OCI-LY7 (cell line): ENCODE results near the gene POLA1.

Experiments
- CTCF ChIP-seq: fragments of 200-600 bp; sonication (generic); conservative IDR thresholded peaks from 2 replicates; pipeline ENCODE4 v1.5.1; 2014; ENCODE audit warnings: mild to moderate bottlenecking, antibody characterized with exemption, low read length, moderate library complexity, mixed read lengths
- EZH2phosphoT487 ChIP-seq: fragments of 200-600 bp; sonication (generic); IDR thresholded peaks from 2 replicates; pipeline ENCODE4 v1.6.1; 2018; ENCODE audit warnings: low read depth, borderline replicate concordance, mild to moderate bottlenecking, mixed run types, antibody characterized with exemption, low read length, moderate library complexity, mixed read lengths

GRCh38 chrX:24988314-24988713 lies 294.6 kb downstream of the POLA1 start:
- TF ChIP-seq EZH2phosphoT487 (no peak), CTCF (no peak)
